Vagina (tissue), 2 donors: ENCODE results near the gene KDM4C.

Experiments
- POLR2A ChIP-seq, 2 donors: fragments of 450-650 bp; IDR thresholded peaks; one replicate each; pipeline ENCODE4 v1.6.1; 2017; ENCODE audit warnings: antibody characterized with exemption in 2 of 2, mild to moderate bottlenecking in 2 of 2, moderate library complexity in 2 of 2
- POLR2AphosphoS5 ChIP-seq, 2 donors: sonication (generic); formaldehyde crosslinking; IDR thresholded peaks; one replicate each; pipeline ENCODE4 v1.9.0; 2017; ENCODE audit warnings: antibody characterized with exemption in 2 of 2, mild to moderate bottlenecking in 2 of 2, low read depth in 1 of 2; ENCODE audit not compliant: insufficient read depth in 1 of 2

GRCh38 chr9:6764011-6764410 is 6.2 kb downstream of the KDM4C start:
- TF ChIP-seq POLR2A (IDR thresholded peaks at IDR 0.05) (no peak), POLR2AphosphoS5 (IDR thresholded peaks at IDR 0.05; ENCODE audit: insufficient read depth in 1 of 2, low read depth in 1 of 2) (no peak)
